Islet precursor cell (in vitro differentiated cells): Measurements from ENCODE around the gene LMO7.

ENCODE experiments used
- DNase-seq: peaks from one replicate; pipeline ENCODE4 v3.0.0-alpha.2; 2018

LMO7 gene

GRCh38 chr13:75906315-75906714, 270.2 kb downstream of the LMO7 start:
- DNase-seq: no peak

GRCh38 chr13:75907044-75907443, 270.9 kb downstream of the LMO7 start:
- DNase-seq: no peak

- peak; percentile 77 for DNase-seq
These were observed 272.0 kb downstream of the LMO7 start for GRCh38 chr13:75908141-75908540.
